ENCODE data around the gene TSPYL6.
"Not testable (repeated sequence)": the region's sequence is repeated elsewhere in the genome, so short reads cannot be mapped to it uniquely, and the experiment has no call there.

- TF ChIP-seq, protein P1, sequence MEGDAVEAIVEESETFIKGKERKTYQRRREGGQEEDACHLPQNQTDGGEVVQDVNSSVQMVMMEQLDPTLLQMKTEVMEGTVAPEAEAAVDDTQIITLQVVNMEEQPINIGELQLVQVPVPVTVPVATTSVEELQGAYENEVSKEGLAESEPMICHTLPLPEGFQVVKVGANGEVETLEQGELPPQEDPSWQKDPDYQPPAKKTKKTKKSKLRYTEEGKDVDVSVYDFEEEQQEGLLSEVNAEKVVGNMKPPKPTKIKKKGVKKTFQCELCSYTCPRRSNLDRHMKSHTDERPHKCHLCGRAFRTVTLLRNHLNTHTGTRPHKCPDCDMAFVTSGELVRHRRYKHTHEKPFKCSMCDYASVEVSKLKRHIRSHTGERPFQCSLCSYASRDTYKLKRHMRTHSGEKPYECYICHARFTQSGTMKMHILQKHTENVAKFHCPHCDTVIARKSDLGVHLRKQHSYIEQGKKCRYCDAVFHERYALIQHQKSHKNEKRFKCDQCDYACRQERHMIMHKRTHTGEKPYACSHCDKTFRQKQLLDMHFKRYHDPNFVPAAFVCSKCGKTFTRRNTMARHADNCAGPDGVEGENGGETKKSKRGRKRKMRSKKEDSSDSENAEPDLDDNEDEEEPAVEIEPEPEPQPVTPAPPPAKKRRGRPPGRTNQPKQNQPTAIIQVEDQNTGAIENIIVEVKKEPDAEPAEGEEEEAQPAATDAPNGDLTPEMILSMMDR (conservative IDR thresholded peaks at IDR 0.05 in 1 of 2, IDR thresholded peaks at IDR 0.05 in 1 of 2; ENCODE audit: extremely low read depth in 1 of 2, insufficient read depth in 1 of 2, low read depth in 1 of 2, low read length in 2 of 2) = not testable (repeated sequence)
- TF ChIP-seq EZH2 (IDR thresholded peaks at IDR 0.05; ENCODE audit: borderline replicate concordance, low read length) = not testable (repeated sequence)
Measured at GRCh38 chr2:54265081-54265480, 9.1 kb upstream of the TSPYL6 start.

All from mammary epithelial cell (primary cell).